IPS-18a (cell line): ENCODE data around the gene MT1G.
"Not testable (repeated sequence)": the region's sequence is repeated elsewhere in the genome, so short reads cannot be mapped to it uniquely, and the experiment has no call there.

Source experiments
- H3K27ac ChIP-seq: one replicate; pipeline ENCODE4 v1.5.1; 2013; ENCODE audit warnings: low read length
- H3K27me3 ChIP-seq: one replicate; pipeline ENCODE4 v1.6.1; 2013; ENCODE audit warnings: mild to moderate bottlenecking, low read length; ENCODE audit not compliant: control insufficient read depth, insufficient read depth
- H3K36me3 ChIP-seq: one replicate; pipeline ENCODE4 v1.6.1; 2013; ENCODE audit warnings: low read depth, low read length; ENCODE audit not compliant: control insufficient read depth
- H3K4me1 ChIP-seq: one replicate; pipeline ENCODE4 v1.6.1; 2013; ENCODE audit warnings: low read depth, low read length; ENCODE audit not compliant: control insufficient read depth
- H3K4me3 ChIP-seq: one replicate; pipeline ENCODE4 v1.5.1; 2013; ENCODE audit warnings: low read length
- H3K9ac ChIP-seq: one replicate; pipeline ENCODE4 v1.6.1; 2013; ENCODE audit warnings: mild to moderate bottlenecking, low read length, moderate library complexity
- H3K9me3 ChIP-seq: one replicate; pipeline ENCODE4 v1.6.1; 2013; ENCODE audit warnings: low read depth, low read length; ENCODE audit not compliant: control insufficient read depth

Gene MT1G

GRCh38 chr16:56672171-56672570, 4.3 kb upstream of the MT1G start:
- H3K36me3 ChIP-seq, H3K27ac ChIP-seq, H3K4me3 ChIP-seq, H3K4me1 ChIP-seq, H3K9me3 ChIP-seq, H3K9ac ChIP-seq: not testable (repeated sequence)
- peaks cover 76% of the 10 kb centered on the region for H3K27me3 ChIP-seq

GRCh38 chr16:56671691-56672090, 3.8 kb upstream of the MT1G start:
- H3K36me3 ChIP-seq, H3K9me3 ChIP-seq, H3K9ac ChIP-seq, H3K4me1 ChIP-seq, H3K4me3 ChIP-seq, H3K27ac ChIP-seq: not testable (repeated sequence)
- H3K27me3 ChIP-seq: peaks cover 76% of the 10 kb centered on the region

- H3K4me3 ChIP-seq: no peak overlapping the region
- H3K36me3 ChIP-seq: no peaks in the 10 kb centered on the region
- peaks cover 80% of the 10 kb centered on the region for H3K27me3 ChIP-seq
- peaks cover 9% of the 10 kb centered on the region for H3K4me1 ChIP-seq
- no peaks in the 10 kb centered on the region for H3K9me3 ChIP-seq
- H3K9ac ChIP-seq: no peak overlapping the region
- H3K27ac ChIP-seq: no peak overlapping the region
Measured at GRCh38 chr16:56670620-56670934, 2.7 kb upstream of the MT1G start.

GRCh38 chr16:56669840-56670619, 2.2 kb upstream of the MT1G start:
- Histone ChIP-seq H3K27me3 (peaks cover 77% of the 10 kb centered on the region), H3K27ac (no peak overlapping the region), H3K4me1 (peaks cover 5% of the 10 kb centered on the region), H3K4me3 (no peak overlapping the region), H3K36me3 (no peaks in the 10 kb centered on the region), H3K9me3 (no peaks in the 10 kb centered on the region), H3K9ac (no peak overlapping the region)

GRCh38 chr16:56669005-56669839, 1.4 kb upstream of the MT1G start, which contains the start of gene MT1H:
TSS of gene MT1H (plus strand) at chr16:56669814. CDS start at chr16:56669885, 71 bp downstream.
- Histone ChIP-seq H3K27me3 (peaks cover 85% of the 10 kb centered on the region), H3K36me3 (no peaks in the 10 kb centered on the region), H3K27ac (no peak within 1 kb of the TSS), H3K9me3 (no peaks in the 10 kb centered on the region), H3K4me1 (peaks cover under 1% of the 10 kb centered on the region), H3K4me3 (no peak within 1 kb of the TSS), H3K9ac (no peak within 1 kb of the TSS)

- H3K9ac ChIP-seq, H3K27ac ChIP-seq, H3K36me3 ChIP-seq, H3K4me3 ChIP-seq, H3K9me3 ChIP-seq, H3K4me1 ChIP-seq: not testable (repeated sequence)
- H3K27me3 ChIP-seq: peaks cover 97% of the 10 kb centered on the region
Measured at GRCh38 chr16:56665286-56666261, 2.3 kb downstream of the MT1G start.

- Histone ChIP-seq H3K36me3 (no peaks in the 10 kb centered on the region), H3K27ac (no peak overlapping the region), H3K27me3 (peaks cover 97% of the 10 kb centered on the region), H3K4me1 (no peaks in the 10 kb centered on the region), H3K9ac (no peak overlapping the region), H3K4me3 (no peak overlapping the region), H3K9me3 (no peaks in the 10 kb centered on the region)
Measured at GRCh38 chr16:56664506-56664905, 3.4 kb downstream of the MT1G start.

- H3K36me3 ChIP-seq: no peaks in the 10 kb centered on the region
- peak overlapping the region; percentile 46 for H3K9ac ChIP-seq
- H3K27ac ChIP-seq: no peak overlapping the region
- no peaks in the 10 kb centered on the region for H3K9me3 ChIP-seq
- peaks cover 96% of the 10 kb centered on the region for H3K27me3 ChIP-seq
- H3K4me1 ChIP-seq: no peaks in the 10 kb centered on the region
- H3K4me3 ChIP-seq: peak overlapping the region; percentile 60
Measured at GRCh38 chr16:56662357-56663354, 5.2 kb downstream of the MT1G start.

- Histone ChIP-seq H3K27ac (no peak overlapping the region), H3K4me3 (peak overlapping the region; percentile 93), H3K9me3 (no peaks in the 10 kb centered on the region), H3K9ac (peak overlapping the region; percentile 43), H3K36me3 (no peaks in the 10 kb centered on the region), H3K4me1 (no peaks in the 10 kb centered on the region), H3K27me3 (peaks cover 67% of the 10 kb centered on the region)
Measured at GRCh38 chr16:56658327-56658875, 9.5 kb downstream of the MT1G start.

GRCh38 chr16:56657555-56658326, 10.1 kb downstream of the MT1G start, which contains the start of gene MT1F:
TSS of gene MT1F (plus strand) at chr16:56657959. CDS start at chr16:56658059, 100 bp downstream.
- Histone ChIP-seq H3K9ac (peak within 1 kb of the TSS; percentile 43), H3K36me3 (no peaks in the 10 kb centered on the region), H3K27ac (no peak within 1 kb of the TSS), H3K9me3 (no peaks in the 10 kb centered on the region), H3K27me3 (peaks cover 64% of the 10 kb centered on the region), H3K4me3 (peak within 1 kb of the TSS; percentile 93), H3K4me1 (no peaks in the 10 kb centered on the region)
